NCI-H1930 (cell line): Measurements from ENCODE around the gene PLXDC1.
"Not testable (repeated sequence)": the region's sequence is repeated elsewhere in the genome, so short reads cannot be mapped to it uniquely, and the experiment has no call there.

Source experiments
- DNase-seq, 2 experiments: peaks; one replicate each; lab custom pipeline; 2025; lab: John Stamatoyannopoulos, UW

The PLXDC1 gene

GRCh38 chr17:39125143-39125875 lies 26.1 kb downstream of the PLXDC1 start:
- no peak for DNase-seq

- DNase-seq, result no peak
Observed at GRCh38 chr17:39123627-39124026, 27.8 kb downstream of the PLXDC1 start.

- DNase-seq, result no peak
Observed at GRCh38 chr17:39122991-39123390, 28.4 kb downstream of the PLXDC1 start.

- not testable (repeated sequence) for DNase-seq
Observed at GRCh38 chr17:39121919-39122318, 29.5 kb downstream of the PLXDC1 start.

- no peak for DNase-seq
Observed at GRCh38 chr17:39118674-39119419, 32.6 kb downstream of the PLXDC1 start.

- DNase-seq, result no peak
Observed at GRCh38 chr17:39116224-39116623, 35.2 kb downstream of the PLXDC1 start.

- DNase-seq, result no peak
Observed at GRCh38 chr17:39115135-39115534, 36.3 kb downstream of the PLXDC1 start.

GRCh38 chr17:39114723-39115122 lies 36.7 kb downstream of the PLXDC1 start:
- no peak for DNase-seq

- DNase-seq, result no peak
Observed at GRCh38 chr17:39113871-39114270, 37.6 kb downstream of the PLXDC1 start.

- DNase-seq, result no peak
Observed at GRCh38 chr17:39110435-39111136, 40.9 kb downstream of the PLXDC1 start.

GRCh38 chr17:39108461-39109375 lies 42.7 kb downstream of the PLXDC1 start:
- DNase-seq, result no peak

- DNase-seq, result no peak
Observed at GRCh38 chr17:39107973-39108372, 43.5 kb downstream of the PLXDC1 start.

- DNase-seq, result no peak
Observed at GRCh38 chr17:39107155-39107554, 44.3 kb downstream of the PLXDC1 start.

GRCh38 chr17:39105705-39106104 lies 45.7 kb downstream of the PLXDC1 start:
- DNase-seq, result no peak

GRCh38 chr17:39104657-39105056 lies 46.8 kb downstream of the PLXDC1 start:
- DNase-seq, result no peak

- no peak for DNase-seq
Observed at GRCh38 chr17:39104046-39104445, 47.4 kb downstream of the PLXDC1 start.

- no peak for DNase-seq
Observed at GRCh38 chr17:39101091-39101490, 50.3 kb downstream of the PLXDC1 start.

- DNase-seq, result no peak
Observed at GRCh38 chr17:39100530-39100929, 50.9 kb downstream of the PLXDC1 start.

- DNase-seq, result no peak
Observed at GRCh38 chr17:39099663-39100286, 51.7 kb downstream of the PLXDC1 start.

GRCh38 chr17:39098588-39098987 lies 52.8 kb downstream of the PLXDC1 start:
- DNase-seq, result no peak

GRCh38 chr17:39097537-39097936 lies 53.9 kb downstream of the PLXDC1 start:
- DNase-seq, result no peak
